SJSA1 (cell line): ENCODE measurements around the gene CYP4F22. TPM values are rescaled to one million over a fixed set of nuclear protein-coding genes. Genes with fewer than 3 reads are reported as not detected.
"Not testable (repeated sequence)": the region's sequence is repeated elsewhere in the genome, so short reads cannot be mapped to it uniquely, and the experiment has no call there.

Experiments used
- DNase-seq, 2 experiments: peaks; one replicate each; pipeline ENCODE4 v3.0.0-alpha.2; 2015 to 2020; ENCODE audit warnings: low spot score in 2 of 2, low read depth in 1 of 2
- H3K27ac ChIP-seq: fragments of 250-450 bp; sonication (Bioruptor Pico); 2 replicates; pipeline ENCODE4 v1.5.1; 2020; ENCODE audit warnings: mild to moderate bottlenecking, moderate library complexity
- H3K27me3 ChIP-seq: fragments of 250-450 bp; sonication (Bioruptor Pico); replicated peaks from 2 replicates; pipeline ENCODE4 v1.5.1; 2020; ENCODE audit warnings: mild to moderate bottlenecking, moderate library complexity
- H3K36me3 ChIP-seq: fragments of 250-450 bp; sonication (Bioruptor Pico); 2 replicates; pipeline ENCODE4 v1.5.1; 2020; ENCODE audit warnings: mild to moderate bottlenecking
- H3K4me1 ChIP-seq: fragments of 250-450 bp; sonication (Bioruptor Pico); replicated peaks from 2 replicates; pipeline ENCODE4 v1.6.1; 2021; ENCODE audit warnings: mild to moderate bottlenecking
- H3K4me3 ChIP-seq: fragments of 250-450 bp; sonication (Bioruptor Pico); 2 replicates; pipeline ENCODE4 v1.5.1; 2020; ENCODE audit warnings: mild to moderate bottlenecking
- H3K9me3 ChIP-seq: fragments of 250-450 bp; sonication (Bioruptor Pico); replicated peaks from 2 replicates; pipeline ENCODE4 v1.5.1; 2020; ENCODE audit warnings: mild to moderate bottlenecking
- total RNA-seq: library from RNA; depleted of rRNA; stranded (reverse); fragments of >200 nt; shearing (Covaris generic); gene quantifications from 2 replicates; pipeline ENCODE4 v1.2.3, GENCODE V29; 2014; rRNA removed

Gene CYP4F22
- total RNA-seq, result not detected in 2 replicates

DNA sequence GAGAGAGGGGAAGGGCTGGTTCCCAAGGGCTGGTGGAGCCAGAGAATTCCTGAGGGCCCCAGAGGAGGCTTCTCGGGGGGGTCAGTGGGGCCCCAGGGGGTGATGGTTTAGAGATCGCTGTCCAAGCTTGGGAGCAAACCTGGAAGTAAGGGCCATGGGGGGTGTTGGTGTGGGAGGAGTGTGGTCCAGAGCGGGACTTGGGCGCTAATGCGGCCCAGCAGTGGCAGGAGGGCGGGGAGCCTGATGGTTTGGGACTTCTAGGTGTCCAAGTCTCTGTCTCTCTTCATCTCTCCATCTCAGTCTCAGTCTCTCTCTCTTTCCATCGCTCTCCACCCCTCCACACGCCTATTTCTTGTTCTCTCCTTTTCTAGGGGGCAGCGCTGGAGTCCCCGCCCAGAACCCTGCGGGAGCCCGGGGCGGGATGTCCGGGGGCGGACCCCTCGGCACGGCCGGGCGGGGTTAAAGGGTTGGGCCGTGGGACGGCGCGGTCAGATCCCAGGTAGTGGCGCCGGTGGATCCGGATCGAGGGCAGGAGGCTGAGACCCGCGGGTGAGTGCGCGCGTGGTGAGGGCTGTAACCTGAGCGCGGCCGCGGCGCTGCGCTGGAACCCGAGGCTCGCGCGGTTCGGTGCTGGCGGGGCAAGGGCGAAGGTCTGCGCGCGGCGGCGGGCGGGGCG, at the start of gene CYP4F22:
Gene CYP4F22 (plus strand): TSS at position 491 of the 676 bp plus-strand sequence. CDS start 16,812 bp downstream, outside the sequence.
- no peaks in the 10 kb centered on the region for H3K36me3 ChIP-seq
- no peak within 1 kb of the TSS for H3K4me3 ChIP-seq
- H3K4me1 ChIP-seq, result 0 out of 2 replicates have a peak, but pooled peaks cover 7% of the 10 kb centered on the region
- H3K9me3 ChIP-seq, result no peaks in the 10 kb centered on the region
- no peak within 1 kb of the TSS for H3K27ac ChIP-seq
- DNase-seq, result no peak
- peaks cover 18% of the 10 kb centered on the region for H3K27me3 ChIP-seq

DNA sequence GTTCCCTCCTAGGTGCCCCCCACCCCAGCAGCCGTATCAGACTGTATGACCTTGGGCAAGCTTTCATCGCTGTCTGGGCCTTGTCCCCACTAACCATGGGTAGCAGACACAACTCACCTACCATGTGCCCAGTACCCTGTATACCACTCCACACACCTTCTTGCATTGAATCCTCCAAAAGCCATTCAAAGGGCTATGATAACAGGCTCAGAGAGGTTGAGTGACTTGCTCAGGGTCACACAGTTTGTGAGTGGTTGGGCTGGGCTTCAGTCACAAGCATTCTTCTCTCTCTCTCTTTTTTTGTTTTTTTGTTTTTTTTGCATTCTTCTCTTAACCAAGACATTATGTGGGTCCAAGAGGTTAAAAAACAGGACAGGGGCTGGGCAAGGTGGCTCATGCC, 46.6 kb upstream of the CYP4F22 start:
- DNase-seq, result no peak
- Histone ChIP-seq H3K27ac (no peak overlapping the region), H3K4me3 (no peak overlapping the region), H3K27me3 (peaks cover 18% of the 10 kb centered on the region), H3K9me3 (peaks cover 4% of the 10 kb centered on the region; the same call in 1 of the 2 replicates), H3K4me1 (peaks cover 8% of the 10 kb centered on the region), H3K36me3 (no peaks in the 10 kb centered on the region)

DNA sequence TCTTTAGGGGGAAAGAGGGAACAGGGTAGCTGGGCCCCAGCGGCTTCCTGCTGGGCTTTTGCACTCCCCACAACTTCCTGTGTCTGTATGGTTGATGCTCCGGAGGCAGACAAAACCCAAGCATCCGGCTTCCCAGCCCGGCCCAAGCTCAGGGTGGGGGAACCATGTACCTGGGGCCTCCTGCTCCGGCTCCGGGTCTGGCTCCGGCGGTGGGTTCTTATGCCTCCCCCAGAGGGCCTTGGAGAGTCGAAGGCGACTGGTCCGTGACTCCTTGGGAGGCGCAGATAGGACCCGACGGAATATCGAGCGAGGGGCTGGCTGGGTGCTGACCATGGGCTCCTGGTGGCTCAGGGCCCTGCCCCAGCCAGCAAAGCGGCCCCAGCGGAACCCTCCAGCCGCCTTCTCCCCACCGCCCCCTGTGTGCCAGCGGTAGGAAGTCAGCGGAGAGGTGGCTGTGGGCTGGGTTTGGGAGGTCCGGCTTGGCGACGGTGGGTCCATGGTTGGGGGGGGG, 44.4 kb upstream of the CYP4F22 start:
- DNase-seq, result no peak
- H3K4me3 ChIP-seq, result no peak overlapping the region
- H3K4me1 ChIP-seq, result peaks cover 7% of the 10 kb centered on the region; the same call in 1 of the 2 replicates
- H3K36me3 ChIP-seq, result no peaks in the 10 kb centered on the region
- H3K9me3 ChIP-seq, result no peaks in the 10 kb centered on the region
- H3K27ac ChIP-seq, result no peak overlapping the region
- peaks cover under 1% of the 10 kb centered on the region; the same call in 1 of the 2 replicates for H3K27me3 ChIP-seq

DNA sequence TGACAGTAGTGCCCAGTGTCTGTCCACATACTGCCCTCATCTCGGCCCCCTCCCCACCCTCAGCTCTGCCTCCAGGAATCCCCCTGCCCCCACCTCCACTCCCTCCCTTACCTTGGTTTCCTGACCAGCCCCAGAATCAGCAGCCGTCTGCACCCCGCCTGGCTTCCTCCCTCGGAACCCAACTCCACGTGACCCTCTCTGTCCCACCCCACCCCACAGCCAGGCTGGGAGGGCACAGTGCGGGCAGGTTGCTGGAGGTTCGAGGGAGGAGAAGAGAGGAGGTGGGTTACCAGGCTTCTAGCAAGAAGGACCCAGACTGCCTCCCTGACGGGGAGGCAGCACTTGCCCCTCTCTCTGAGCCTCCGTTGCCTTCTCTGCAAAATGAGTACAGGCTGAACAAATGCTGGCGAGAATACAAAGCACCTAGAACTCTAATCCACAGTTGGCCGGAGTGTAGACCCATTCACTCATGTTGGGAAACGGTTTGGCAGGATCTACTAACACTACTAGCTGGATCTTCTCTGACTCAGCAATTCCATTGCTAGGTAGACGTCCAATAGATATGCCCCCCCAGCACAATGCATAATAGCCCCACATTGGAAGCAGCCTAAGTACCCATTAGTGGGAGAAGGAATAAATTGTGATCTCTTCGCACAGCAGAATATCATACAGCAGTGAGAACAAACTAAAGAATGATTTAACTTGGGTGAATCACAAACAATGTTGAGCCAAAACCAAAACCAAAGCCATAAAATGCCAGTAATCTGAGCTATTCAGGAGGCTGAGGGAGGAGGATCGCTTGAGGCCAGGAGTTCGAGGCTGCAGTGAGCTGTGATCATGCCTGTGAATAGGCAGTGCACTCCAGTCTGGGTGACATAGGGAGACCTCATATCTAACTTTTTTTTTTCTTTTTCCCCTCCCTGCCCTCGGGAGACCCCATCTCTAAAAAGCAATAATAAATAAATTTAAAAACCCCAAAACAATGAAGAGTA, 43.6 kb upstream of the CYP4F22 start, which contains the start of gene RASAL3:
Gene RASAL3 (minus strand): TSS at position 151 of the 992 bp plus-strand sequence. CDS start 186 bp downstream, outside the sequence.
- no peaks in the 10 kb centered on the region for H3K36me3 ChIP-seq
- H3K4me3 ChIP-seq, result no peak within 1 kb of the TSS
- no peaks in the 10 kb centered on the region for H3K9me3 ChIP-seq
- peaks cover 7% of the 10 kb centered on the region; the same call in 1 of the 2 replicates for H3K4me1 ChIP-seq
- H3K27ac ChIP-seq, result no peak within 1 kb of the TSS
- peaks cover 9% of the 10 kb centered on the region; the same call in 1 of the 2 replicates for H3K27me3 ChIP-seq
- no peak for DNase-seq

DNA sequence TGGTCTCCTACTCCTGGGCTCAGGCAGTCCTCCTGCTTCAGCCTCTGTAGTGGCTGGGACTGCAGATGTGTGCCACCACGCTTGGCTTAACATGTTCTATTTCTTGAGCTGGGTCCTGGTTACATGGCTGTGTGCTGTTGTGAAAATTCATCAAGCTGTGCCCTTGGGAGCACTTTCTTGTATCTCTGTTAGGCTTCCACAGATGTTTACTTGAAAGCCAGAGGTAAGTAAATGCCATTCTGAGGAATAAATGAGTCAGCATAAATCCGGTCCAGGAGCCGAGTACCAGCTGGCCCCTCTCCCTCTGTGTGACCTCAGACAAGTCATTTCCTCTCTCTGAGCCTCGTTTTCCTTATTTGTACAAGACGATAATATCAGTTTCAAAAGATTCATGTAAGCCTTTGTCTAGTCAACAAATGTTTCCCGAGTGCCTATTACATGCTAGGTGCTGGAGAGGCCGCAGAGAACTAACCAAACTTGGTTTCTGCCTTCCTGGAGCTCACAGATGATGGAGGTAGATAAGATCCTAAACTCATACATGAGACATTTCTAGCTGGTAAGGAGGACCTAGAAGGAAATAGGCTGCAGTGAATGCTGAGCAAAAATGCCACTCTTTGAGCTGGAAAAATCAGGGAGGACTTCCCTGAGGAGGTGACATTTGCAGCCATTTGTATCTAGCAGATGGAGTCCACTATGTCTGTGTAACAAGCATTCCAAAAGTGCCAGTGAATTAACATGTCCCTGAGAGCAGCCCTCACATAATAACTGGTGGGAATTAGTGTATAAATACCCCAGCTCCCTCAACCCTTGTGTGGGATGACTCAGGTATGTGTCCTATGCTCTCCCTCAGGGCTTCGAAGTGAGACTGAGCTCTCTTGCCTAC, 41.2 kb upstream of the CYP4F22 start:
- no peak for DNase-seq
- Histone ChIP-seq H3K27ac (no peak overlapping the region), H3K4me3 (no peak overlapping the region), H3K4me1 (peaks cover 7% of the 10 kb centered on the region; the same call in 1 of the 2 replicates), H3K27me3 (peaks cover 12% of the 10 kb centered on the region; the same call in 1 of the 2 replicates), H3K9me3 (no peaks in the 10 kb centered on the region), H3K36me3 (no peaks in the 10 kb centered on the region)

DNA sequence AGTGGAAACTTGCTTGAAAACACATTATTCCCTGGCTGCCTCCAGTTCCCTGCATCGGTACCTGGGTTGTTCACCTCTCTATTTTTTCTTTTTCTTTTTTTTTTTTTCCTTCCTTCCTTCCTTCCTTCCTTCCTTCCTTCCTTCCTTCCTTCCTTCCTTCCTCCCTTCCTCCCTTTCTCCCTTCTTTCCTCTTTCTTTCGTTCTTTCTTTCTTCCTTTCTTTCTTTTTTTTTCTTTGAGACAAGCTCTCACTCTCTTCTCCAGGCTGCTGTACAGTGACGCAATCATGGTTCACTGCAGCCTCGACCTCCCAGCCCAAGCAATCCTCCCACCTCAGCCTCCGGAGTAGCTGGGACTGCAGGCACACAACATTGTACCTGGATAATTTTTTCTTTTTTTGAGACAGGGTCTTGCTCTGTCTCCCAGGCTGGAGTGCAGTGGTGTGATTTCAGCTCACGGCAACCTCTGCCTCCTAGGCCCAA, 40.6 kb upstream of the CYP4F22 start:
- Histone ChIP-seq H3K4me3 (no peak overlapping the region), H3K9me3 (no peaks in the 10 kb centered on the region; the same call in 1 of the 2 replicates), H3K27ac (no peak overlapping the region), H3K27me3 (peaks cover 12% of the 10 kb centered on the region; the same call in 1 of the 2 replicates), H3K4me1 (peaks cover 7% of the 10 kb centered on the region; the same call in 1 of the 2 replicates), H3K36me3 (no peaks in the 10 kb centered on the region)
- DNase-seq, result no peak

DNA sequence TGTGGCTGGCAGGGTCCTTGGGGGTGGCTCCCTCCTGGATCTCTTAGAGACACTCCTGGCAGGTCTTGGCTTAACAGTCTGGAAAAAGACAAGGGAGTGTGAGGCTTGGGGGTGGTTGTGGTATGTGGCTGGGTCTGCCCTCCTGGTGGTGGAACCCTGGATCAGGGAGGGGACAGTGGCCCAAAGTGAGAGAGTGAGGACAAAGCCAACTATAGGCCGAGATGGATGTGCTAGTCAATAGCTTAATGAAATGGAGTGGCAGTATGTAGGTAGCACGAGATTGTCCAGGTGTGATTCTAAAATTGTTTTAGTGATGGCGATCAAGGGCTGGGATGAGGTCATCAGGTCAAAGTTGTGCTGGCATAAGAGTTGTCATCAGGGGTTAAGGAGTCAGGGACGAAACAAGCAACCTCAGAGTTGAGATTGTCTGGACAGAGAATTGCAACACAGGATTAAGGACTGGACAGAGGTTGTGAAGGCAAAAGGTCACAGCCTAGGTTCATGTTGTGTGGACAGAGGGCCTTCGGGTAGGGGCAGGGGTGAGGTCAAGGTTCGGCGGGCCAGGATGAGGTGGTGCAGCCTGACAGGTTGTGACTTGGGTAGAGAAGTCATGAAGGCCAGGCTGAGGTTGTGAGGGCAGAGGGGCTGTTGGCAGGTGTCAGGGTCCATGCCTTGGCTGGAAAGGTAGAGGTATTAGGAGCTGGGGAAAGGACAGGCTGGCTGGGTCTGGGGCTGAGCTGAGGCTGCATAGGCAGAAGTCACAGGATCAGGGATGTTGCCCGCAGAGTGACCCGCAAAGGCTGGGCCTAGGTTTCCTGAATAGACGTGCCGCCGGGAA, 39.4 kb upstream of the CYP4F22 start:
- Histone ChIP-seq H3K36me3 (no peaks in the 10 kb centered on the region), H3K27ac (no peak overlapping the region), H3K4me3 (no peak overlapping the region), H3K9me3 (no peaks in the 10 kb centered on the region; the same call in 1 of the 2 replicates), H3K4me1 (peaks cover 7% of the 10 kb centered on the region; the same call in 1 of the 2 replicates), H3K27me3 (peaks cover 12% of the 10 kb centered on the region; the same call in 1 of the 2 replicates)
- no peak for DNase-seq

DNA sequence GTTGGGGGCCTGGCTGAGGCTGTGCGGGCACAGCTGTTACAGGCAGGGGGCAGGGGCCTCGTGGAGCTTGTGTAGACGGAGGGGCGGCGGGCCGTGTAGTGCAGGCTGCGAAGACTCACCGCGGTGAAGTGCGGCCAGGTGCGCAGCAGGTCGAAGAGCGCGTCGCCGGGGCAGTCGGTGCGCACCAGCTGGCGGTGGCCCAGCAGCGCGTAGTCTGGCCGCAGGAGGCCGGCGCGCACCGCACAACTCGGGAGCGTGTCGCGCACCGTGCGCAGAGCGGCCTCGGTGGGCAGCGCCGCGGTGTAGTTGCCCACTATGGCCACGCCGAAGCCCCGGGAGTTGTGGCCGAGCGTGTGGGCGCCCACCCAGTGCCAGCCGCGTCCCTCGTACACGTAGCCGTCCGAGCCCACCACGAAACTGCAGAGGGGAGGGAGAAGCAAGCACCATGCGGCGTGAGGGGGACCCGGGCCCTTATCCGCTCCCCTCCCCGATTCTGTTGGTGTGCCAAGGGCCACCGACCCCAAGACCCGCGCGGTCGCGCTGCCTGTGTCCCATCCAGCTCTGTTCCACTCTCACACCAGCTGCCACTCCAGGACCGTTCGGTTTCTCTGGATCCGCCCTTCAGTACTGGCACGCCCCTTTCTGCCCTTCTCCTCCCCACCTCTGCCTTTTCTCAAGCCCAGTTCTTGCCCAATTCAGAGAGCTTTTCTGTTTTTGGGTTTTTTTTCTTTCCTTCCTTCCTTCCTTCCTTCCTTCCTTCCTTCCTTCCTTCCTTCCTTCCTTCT, 38.6 kb upstream of the CYP4F22 start:
- peaks cover 7% of the 10 kb centered on the region; the same call in 1 of the 2 replicates for H3K4me1 ChIP-seq
- DNase-seq, result no peak
- no peak overlapping the region for H3K4me3 ChIP-seq
- H3K27me3 ChIP-seq, result peaks cover 12% of the 10 kb centered on the region; the same call in 1 of the 2 replicates
- no peaks in the 10 kb centered on the region; the same call in 1 of the 2 replicates for H3K9me3 ChIP-seq
- no peaks in the 10 kb centered on the region for H3K36me3 ChIP-seq
- H3K27ac ChIP-seq, result no peak overlapping the region

DNA sequence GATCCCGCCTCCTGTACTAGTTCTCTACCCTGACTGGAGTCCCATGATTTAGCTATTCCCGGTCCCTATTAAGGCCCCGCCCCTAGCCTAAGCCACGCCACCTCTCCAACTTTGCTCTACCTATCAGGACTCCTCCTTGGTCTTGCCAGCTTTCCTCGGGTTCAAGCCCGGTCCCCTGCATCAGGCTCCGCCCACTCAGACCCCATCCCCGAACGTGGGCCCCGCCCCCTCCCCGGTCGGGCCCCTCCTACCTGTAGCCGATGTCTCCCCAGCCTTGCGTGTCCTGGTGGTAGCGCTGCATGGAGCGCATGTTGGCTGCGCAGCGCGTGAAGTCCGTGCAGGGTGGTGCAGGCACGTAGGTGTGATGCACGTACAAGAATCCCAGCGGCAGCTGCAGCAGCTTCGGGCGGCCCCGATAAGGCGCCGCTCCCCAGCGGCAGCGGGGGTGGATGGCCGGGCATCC, 36.7 kb upstream of the CYP4F22 start:
- no peak overlapping the region for H3K4me3 ChIP-seq
- H3K9me3 ChIP-seq, result no peaks in the 10 kb centered on the region; the same call in 1 of the 2 replicates
- no peak for DNase-seq
- peaks cover 12% of the 10 kb centered on the region; the same call in 1 of the 2 replicates for H3K27me3 ChIP-seq
- no peak overlapping the region for H3K27ac ChIP-seq
- H3K36me3 ChIP-seq, result no peaks in the 10 kb centered on the region
- peaks cover 7% of the 10 kb centered on the region; the same call in 1 of the 2 replicates for H3K4me1 ChIP-seq

DNA sequence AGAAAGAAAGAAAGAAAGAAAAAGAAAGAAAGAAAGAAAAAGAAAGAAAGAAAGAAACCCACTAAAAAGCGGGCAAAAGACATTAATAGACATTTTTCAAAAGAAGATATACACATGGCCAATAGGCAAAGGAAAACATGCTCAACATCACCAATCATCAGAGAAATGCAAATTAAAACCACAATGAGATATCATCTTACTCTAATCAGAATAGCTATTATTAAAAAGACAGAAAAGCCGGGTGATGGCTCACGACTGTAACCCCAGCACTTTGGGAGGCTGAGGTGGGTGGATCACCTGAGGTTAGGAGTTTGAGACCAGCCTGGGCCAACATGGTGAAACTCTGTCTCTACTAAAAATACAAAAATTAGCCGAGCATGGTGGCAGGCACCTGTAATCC, 34.5 kb upstream of the CYP4F22 start:
- not testable (repeated sequence) for H3K36me3 ChIP-seq, H3K27ac ChIP-seq, H3K4me1 ChIP-seq, H3K9me3 ChIP-seq, DNase-seq, H3K4me3 ChIP-seq
- H3K27me3 ChIP-seq, result peaks cover 12% of the 10 kb centered on the region; the same call in 1 of the 2 replicates

DNA sequence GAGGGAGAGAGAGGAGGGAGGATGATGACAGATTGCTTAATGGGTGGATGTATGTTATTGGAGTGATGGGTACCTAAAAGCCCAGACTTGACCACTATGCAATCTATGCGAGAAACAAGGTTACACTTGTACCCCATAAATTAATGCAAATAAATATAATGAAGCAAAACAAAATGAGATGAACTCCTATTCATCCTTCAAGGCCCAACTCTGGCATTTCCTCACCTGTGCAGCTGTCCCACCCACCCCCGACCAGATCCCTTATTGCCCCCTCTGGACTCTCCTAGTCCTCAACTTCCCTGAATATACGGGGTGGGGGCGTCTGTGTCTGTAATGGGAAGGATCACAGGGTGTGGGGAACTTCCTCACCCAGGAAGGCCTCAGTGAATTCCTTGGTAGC, 33.2 kb upstream of the CYP4F22 start:
- Histone ChIP-seq H3K27me3 (no peaks in the 10 kb centered on the region), H3K4me3 (no peak overlapping the region), H3K27ac (no peak overlapping the region), H3K4me1 (no peaks in the 10 kb centered on the region), H3K36me3 (no peaks in the 10 kb centered on the region), H3K9me3 (no peaks in the 10 kb centered on the region; the same call in 1 of the 2 replicates)
- no peak for DNase-seq
